CD4-positive, alpha-beta T cell (primary cell): Measurements from ENCODE around the gene PON3. TPM values are rescaled to one million over a fixed set of nuclear protein-coding genes. Genes with fewer than 3 reads are reported as not detected.

Experiments
- ATAC-seq: fragments of 200-7000 bp; cut with Tn5 transposase; one replicate; pipeline ENCODE4 v1.10.0; 2022; ENCODE audit warnings: mild to moderate bottlenecking; ENCODE audit not compliant: poor library complexity
- CTCF ChIA-PET: fragments of 350-600 bp; sonication (Branson Sonifier 250); formaldehyde crosslinking; loops from one replicate; lab custom pipeline; 2021; ENCODE audit warnings: antibody characterized with exemption, inconsistent platforms; lab: Charles Lee
- POLR2A ChIA-PET: fragments of 350-600 bp; sonication (Branson Sonifier 250); formaldehyde crosslinking; loops from one replicate; lab custom pipeline; 2021; ENCODE audit warnings: antibody characterized with exemption, inconsistent platforms; lab: Charles Lee
- DNase-seq, 14 experiments: peaks; one replicate each; pipeline ENCODE4 v3.0.0-alpha.2; 2013 to 2020; ENCODE audit warnings: mixed read lengths in 2 of 14
- H3K27ac ChIP-seq, 2 donors: one replicate each; pipeline versions ENCODE4 v1.5.1 to v1.7.0; 2013; ENCODE audit warnings: low read length in 2 of 2, low read depth in 1 of 2, mild to moderate bottlenecking in 1 of 2
- H3K27me3 ChIP-seq, 2 experiments: 1 replicate in 1 of 2; 2 replicates in 1 of 2; pipeline versions ENCODE4 v1.6.1 to v1.7.0; 2013; ENCODE audit warnings: low read length in 2 of 2, control low read depth in 1 of 2, mild to moderate bottlenecking in 1 of 2, moderate library complexity in 1 of 2; ENCODE audit not compliant: insufficient read depth in 2 of 2, control insufficient read depth in 1 of 2
- H3K36me3 ChIP-seq: one replicate; pipeline ENCODE4 v1.6.1; 2013; ENCODE audit warnings: low read length, control low read depth; ENCODE audit not compliant: insufficient read depth
- H3K4me1 ChIP-seq: one replicate; pipeline ENCODE4 v1.6.1; 2013; ENCODE audit warnings: low read length, control low read depth; ENCODE audit not compliant: insufficient read depth
- H3K4me3 ChIP-seq: one replicate; pipeline ENCODE4 v1.5.1; 2013; ENCODE audit warnings: mild to moderate bottlenecking, low read length, moderate library complexity
- H3K9me3 ChIP-seq, 2 experiments: 1 replicate in 1 of 2; 2 replicates in 1 of 2; pipeline versions ENCODE4 v1.6.1 to v1.7.0; 2013; ENCODE audit warnings: low read length in 2 of 2, mild to moderate bottlenecking in 2 of 2, control low read depth in 1 of 2, moderate library complexity in 1 of 2; ENCODE audit not compliant: control insufficient read depth in 1 of 2, insufficient read depth in 1 of 2
- H3K27ac Mint-ChIP-seq: one replicate; pipeline ENCODE4 v1.8.0; 2020; ENCODE audit warnings: mixed read lengths
- H3K27me3 Mint-ChIP-seq: one replicate; pipeline ENCODE4 v1.8.0; 2021; ENCODE audit warnings: mixed read lengths
- H3K36me3 Mint-ChIP-seq: one replicate; pipeline ENCODE4 v1.8.0; 2021; ENCODE audit warnings: low read depth, mixed read lengths
- H3K4me1 Mint-ChIP-seq: one replicate; pipeline ENCODE4 v1.8.0; 2021; ENCODE audit warnings: low read depth, mixed read lengths
- H3K4me3 Mint-ChIP-seq: one replicate; pipeline ENCODE4 v1.8.0; 2020; ENCODE audit warnings: mild to moderate bottlenecking, mixed read lengths
- H3K9me3 Mint-ChIP-seq: one replicate; pipeline ENCODE4 v1.8.0; 2020; ENCODE audit warnings: mixed read lengths
- intact Hi-C, 2 experiments: fragments of 100-400 bp; cut with DNase I in 1 of 2; cut with micrococcal nuclease in 1 of 2; formaldehyde crosslinking; loops; one replicate each; pipeline versions ENCODE4 v1.15.1 to v1.9.0; 2023 to 2025; cut with DNase I, micrococcal nuclease
- total RNA-seq, 174 experiments: library from RNA in 2 of 174; stranded (reverse) in 2 of 174; gene quantifications; one replicate each; pipeline ENCODE4 v1.2.3 and lab custom pipeline; 2021 to 2026
- TF ChIP-seq, protein P1 (sequence below): fragments of 200-600 bp; IDR thresholded peaks from one replicate; pipeline ENCODE4 v1.8.0; 2022; ENCODE audit warnings: antibody characterized with exemption, mild to moderate bottlenecking

The PON3 gene
- total RNA-seq, 2 experiments from 2014 or later, result not detected

DNA sequence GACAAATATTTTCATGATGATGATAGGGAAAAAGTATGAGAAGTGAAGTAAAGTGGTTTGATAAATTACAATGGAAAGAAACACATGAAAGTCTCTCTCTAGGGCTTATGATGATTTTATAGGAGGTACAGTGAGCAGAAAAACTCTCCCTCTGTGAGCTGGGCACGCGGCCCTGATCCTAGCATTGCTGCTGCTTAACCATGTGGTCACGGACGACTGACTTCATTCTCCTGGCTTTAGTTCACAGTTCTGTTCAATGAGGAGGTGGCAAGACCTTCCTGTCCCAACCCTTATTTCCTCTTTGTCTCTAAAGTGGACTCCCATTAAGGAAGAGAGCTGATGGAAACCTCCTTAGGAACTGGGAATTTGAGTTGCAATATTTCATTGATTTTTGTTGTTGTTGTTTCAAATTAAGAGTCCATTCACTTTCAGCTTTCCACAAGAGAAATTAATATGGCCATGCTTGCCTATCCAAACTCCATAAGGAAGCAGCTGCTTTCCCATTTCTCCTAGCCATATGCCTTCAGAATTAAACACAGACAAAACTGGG, 8.2 kb upstream of the PON3 start:
- ChIA-PET POLR2A (no interaction called here), CTCF (no interaction called here)
- H3K27me3 Mint-ChIP-seq, result no peaks in the 10 kb centered on the region
- no peak overlapping the region for H3K4me3 Mint-ChIP-seq
- H3K36me3 Mint-ChIP-seq, result no peaks in the 10 kb centered on the region
- no peaks in the 10 kb centered on the region for H3K36me3 ChIP-seq
- H3K27ac ChIP-seq, result no peak overlapping the region
- no peak overlapping the region for H3K27ac Mint-ChIP-seq
- H3K4me1 Mint-ChIP-seq, result no peaks in the 10 kb centered on the region
- H3K4me3 ChIP-seq, result no peak overlapping the region
- DNase-seq, result no peak
- H3K9me3 Mint-ChIP-seq, result no peaks in the 10 kb centered on the region
- TF ChIP-seq, protein P1, sequence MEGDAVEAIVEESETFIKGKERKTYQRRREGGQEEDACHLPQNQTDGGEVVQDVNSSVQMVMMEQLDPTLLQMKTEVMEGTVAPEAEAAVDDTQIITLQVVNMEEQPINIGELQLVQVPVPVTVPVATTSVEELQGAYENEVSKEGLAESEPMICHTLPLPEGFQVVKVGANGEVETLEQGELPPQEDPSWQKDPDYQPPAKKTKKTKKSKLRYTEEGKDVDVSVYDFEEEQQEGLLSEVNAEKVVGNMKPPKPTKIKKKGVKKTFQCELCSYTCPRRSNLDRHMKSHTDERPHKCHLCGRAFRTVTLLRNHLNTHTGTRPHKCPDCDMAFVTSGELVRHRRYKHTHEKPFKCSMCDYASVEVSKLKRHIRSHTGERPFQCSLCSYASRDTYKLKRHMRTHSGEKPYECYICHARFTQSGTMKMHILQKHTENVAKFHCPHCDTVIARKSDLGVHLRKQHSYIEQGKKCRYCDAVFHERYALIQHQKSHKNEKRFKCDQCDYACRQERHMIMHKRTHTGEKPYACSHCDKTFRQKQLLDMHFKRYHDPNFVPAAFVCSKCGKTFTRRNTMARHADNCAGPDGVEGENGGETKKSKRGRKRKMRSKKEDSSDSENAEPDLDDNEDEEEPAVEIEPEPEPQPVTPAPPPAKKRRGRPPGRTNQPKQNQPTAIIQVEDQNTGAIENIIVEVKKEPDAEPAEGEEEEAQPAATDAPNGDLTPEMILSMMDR, result no peak
- no peaks in the 10 kb centered on the region for H3K27me3 ChIP-seq
- H3K4me1 ChIP-seq, result no peaks in the 10 kb centered on the region
- H3K9me3 ChIP-seq, result no peaks in the 10 kb centered on the region
- intact Hi-C loops, result no loop called here
- no peak for ATAC-seq

DNA sequence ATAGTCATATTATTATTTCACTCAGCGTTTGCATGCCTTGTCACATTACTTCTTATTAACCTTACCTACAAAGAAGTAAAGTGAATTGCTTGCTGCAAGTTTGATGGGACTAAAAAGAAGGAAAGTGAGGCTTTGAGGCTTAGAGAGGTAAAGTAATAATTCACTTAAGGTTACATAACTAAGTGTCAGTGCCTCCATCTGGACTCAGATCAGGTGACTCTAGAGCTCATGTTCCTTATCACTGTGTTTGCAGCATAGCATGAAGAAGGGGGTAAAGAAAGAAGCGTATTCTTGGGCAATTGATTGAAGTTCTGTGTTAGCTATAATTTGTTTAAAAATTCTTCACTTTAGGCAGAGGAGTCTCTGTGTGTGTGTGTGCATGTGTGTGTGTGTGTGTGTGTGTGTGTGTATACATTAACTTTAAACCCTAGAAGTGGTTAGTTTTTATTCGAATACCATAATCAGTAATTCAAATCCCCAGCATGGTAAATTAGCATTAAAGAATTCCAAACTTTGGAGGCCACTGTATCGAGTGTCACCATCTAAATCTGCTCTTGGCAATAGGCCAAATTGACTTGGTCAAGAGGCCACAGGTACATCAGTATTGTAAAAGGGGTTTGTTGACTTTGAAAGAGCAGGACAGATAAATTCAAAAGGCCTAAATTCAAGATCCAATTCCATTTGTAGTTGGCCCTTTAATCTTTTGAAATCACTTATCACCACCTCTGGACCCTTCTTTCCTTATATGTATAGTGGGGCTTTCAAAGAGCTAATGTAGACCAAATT, 2.2 kb upstream of the PON3 start:
- H3K27ac Mint-ChIP-seq, result no peak overlapping the region
- TF ChIP-seq, protein P1, result no peak
- H3K27me3 Mint-ChIP-seq, result peaks cover 40% of the 10 kb centered on the region
- ATAC-seq (no peak), DNase-seq (no peak)
- H3K4me1 Mint-ChIP-seq, result no peaks in the 10 kb centered on the region
- Histone ChIP-seq H3K27me3 (peaks cover 6 to 35% of the 10 kb centered on the region in 2 experiments), H3K9me3 (peaks cover 0 to 4% of the 10 kb centered on the region in 2 experiments), H3K36me3 (no peaks in the 10 kb centered on the region), H3K27ac (no peak overlapping the region), H3K4me1 (peaks cover 12% of the 10 kb centered on the region), H3K4me3 (no peak overlapping the region)
- intact Hi-C loops, result no loop called here
- H3K4me3 Mint-ChIP-seq, result no peak overlapping the region
- ChIA-PET CTCF (no interaction called here), POLR2A (no interaction called here)
- H3K9me3 Mint-ChIP-seq, result no peaks in the 10 kb centered on the region
- no peaks in the 10 kb centered on the region for H3K36me3 Mint-ChIP-seq

GRCh38 chr7:95397381-95397780, 1.2 kb upstream of the PON3 start:
- no peak overlapping the region for H3K4me3 Mint-ChIP-seq
- intact Hi-C loops, result no loop called here
- TF ChIP-seq, protein P1, result no peak
- POLR2A ChIA-PET, result no interaction called here
- no peak for DNase-seq
- H3K36me3 Mint-ChIP-seq, result no peaks in the 10 kb centered on the region
- H3K9me3 Mint-ChIP-seq, result no peaks in the 10 kb centered on the region
- no peak overlapping the region for H3K27ac ChIP-seq
- no peaks in the 10 kb centered on the region for H3K4me1 Mint-ChIP-seq
- no peak overlapping the region for H3K4me3 ChIP-seq
- H3K27ac Mint-ChIP-seq, result no peak overlapping the region
- ATAC-seq, result no peak
- peaks cover 12% of the 10 kb centered on the region for H3K4me1 ChIP-seq
- peaks cover 9 to 44% of the 10 kb centered on the region in 2 experiments for H3K27me3 ChIP-seq
- H3K27me3 Mint-ChIP-seq, result peaks cover 45% of the 10 kb centered on the region
- peaks cover 0 to 4% of the 10 kb centered on the region in 2 experiments for H3K9me3 ChIP-seq
- no peaks in the 10 kb centered on the region for H3K36me3 ChIP-seq
- CTCF ChIA-PET, result no interaction called here
